Tibial nerve (tissue), 4 donors: ENCODE measurements around the gene CST9L.

ENCODE experiments used
- EP300 ChIP-seq, 2 donors: sonication (generic); formaldehyde crosslinking; IDR thresholded peaks; one replicate each; pipeline ENCODE4 v1.6.1; 2017; ENCODE audit warnings: antibody characterized with exemption in 2 of 2, mild to moderate bottlenecking in 1 of 2
- POLR2A ChIP-seq, 2 donors: fragments of 450-650 bp; IDR thresholded peaks; one replicate each; pipeline ENCODE4 v1.6.1; 2017; ENCODE audit warnings: antibody characterized with exemption in 2 of 2, mild to moderate bottlenecking in 2 of 2, moderate library complexity in 2 of 2
- TF ChIP-seq, protein P1 (sequence below), 5 experiments: fragments of 200-600 bp in 3 of 5; fragments of 450-650 bp in 2 of 5; sonication (generic) in 3 of 5; IDR thresholded peaks; one replicate each; pipeline ENCODE4 v1.5.1; 2016 to 2019; ENCODE audit warnings: antibody characterized with exemption in 5 of 5, mild to moderate bottlenecking in 3 of 5, moderate library complexity in 2 of 5

GRCh38 chr20:23551786-23552185 is 16.5 kb downstream of the CST9L start:
- TF ChIP-seq, protein P1, sequence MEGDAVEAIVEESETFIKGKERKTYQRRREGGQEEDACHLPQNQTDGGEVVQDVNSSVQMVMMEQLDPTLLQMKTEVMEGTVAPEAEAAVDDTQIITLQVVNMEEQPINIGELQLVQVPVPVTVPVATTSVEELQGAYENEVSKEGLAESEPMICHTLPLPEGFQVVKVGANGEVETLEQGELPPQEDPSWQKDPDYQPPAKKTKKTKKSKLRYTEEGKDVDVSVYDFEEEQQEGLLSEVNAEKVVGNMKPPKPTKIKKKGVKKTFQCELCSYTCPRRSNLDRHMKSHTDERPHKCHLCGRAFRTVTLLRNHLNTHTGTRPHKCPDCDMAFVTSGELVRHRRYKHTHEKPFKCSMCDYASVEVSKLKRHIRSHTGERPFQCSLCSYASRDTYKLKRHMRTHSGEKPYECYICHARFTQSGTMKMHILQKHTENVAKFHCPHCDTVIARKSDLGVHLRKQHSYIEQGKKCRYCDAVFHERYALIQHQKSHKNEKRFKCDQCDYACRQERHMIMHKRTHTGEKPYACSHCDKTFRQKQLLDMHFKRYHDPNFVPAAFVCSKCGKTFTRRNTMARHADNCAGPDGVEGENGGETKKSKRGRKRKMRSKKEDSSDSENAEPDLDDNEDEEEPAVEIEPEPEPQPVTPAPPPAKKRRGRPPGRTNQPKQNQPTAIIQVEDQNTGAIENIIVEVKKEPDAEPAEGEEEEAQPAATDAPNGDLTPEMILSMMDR (IDR thresholded peaks at IDR 0.05): no peak
- TF ChIP-seq EP300 (IDR thresholded peaks at IDR 0.05) (no peak), POLR2A (IDR thresholded peaks at IDR 0.05) (no peak)
